NCI-H345 treated with DMSO at 0.1 percent for 48 hours (cell line): ENCODE results near the gene DACH1.

Source experiments
- DNase-seq: peaks from one replicate; lab custom pipeline; 2025; ENCODE audit not compliant: unreplicated experiment; lab: John Stamatoyannopoulos, UW

Gene DACH1

DNA sequence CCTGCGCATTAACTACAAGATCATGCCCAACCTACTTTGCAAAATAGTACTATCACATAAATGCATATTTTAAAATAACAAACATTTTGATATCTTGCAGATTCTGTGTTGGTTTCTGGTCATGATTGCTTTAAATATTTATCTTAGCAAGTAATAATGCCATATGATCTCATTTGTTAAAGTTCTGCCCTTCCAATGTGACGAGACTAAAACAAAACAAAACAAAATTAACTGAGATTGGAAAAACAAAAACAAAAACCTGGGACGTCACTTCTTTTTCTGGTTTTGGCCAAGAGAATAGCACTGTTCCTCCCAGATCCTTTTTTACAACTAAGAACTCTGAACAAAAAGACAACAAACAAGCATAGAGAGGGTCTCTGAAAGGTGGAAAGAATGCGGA, 436.3 kb downstream of the DACH1 start:
- DNase-seq, result no peak

DNA sequence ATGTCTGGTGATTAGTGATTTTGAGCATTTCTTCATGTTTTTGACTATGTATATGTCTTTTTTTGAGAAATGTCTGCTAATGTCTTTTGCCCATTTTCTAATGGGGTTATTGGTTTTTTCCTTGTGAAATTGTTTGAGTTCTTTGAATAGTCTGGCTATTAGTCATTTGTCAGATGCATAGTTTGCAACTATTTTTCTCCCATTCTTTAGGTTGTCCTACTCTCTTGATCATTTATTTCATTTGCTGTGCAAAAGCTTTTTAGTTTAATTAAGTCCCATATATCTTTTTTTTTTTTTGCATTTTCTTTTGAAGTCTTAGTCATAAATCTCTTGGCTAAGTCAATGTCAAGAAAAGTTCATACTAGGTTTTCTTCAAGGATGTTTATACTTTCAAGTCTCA, 449.8 kb downstream of the DACH1 start:
- DNase-seq, result no peak

DNA sequence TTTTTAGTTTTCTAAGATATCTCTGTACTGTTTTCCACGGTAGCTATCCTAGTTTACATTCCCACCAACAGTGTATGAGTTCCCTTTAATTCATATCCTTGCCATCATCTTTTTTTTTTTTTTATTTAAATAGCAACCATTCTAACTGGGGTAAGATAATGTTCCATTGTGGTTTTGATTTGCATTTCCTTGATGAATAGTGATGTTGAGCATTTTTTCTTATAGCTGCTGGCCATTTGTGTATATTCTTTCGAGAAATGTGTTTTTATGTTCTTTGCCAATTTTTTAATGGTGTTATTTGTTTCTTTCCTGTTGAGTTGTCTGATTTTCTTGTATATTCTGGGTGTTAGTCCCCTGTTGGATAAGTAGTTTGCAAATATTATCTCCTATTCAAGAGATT, 454.8 kb downstream of the DACH1 start:
- DNase-seq, result no peak

DNA sequence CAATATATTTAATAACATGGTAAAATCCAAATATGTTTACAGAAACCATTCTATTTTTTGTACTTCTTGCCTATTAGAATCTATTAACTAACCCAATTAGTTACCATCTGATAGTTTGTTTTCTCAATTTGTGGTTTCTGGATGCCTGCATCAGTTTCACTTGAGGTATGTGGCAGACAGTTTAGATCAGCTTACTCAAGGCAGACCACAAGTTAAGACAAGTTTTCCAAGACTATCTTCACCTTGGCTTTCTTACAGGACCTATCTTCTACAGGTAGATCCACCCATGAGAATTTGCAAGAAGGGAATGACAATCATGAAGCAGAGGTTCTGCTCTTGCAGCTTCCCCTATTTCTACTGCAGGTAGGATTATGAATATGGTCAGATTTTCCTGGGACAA, 458.6 kb downstream of the DACH1 start:
- DNase-seq, result no peak

DNA sequence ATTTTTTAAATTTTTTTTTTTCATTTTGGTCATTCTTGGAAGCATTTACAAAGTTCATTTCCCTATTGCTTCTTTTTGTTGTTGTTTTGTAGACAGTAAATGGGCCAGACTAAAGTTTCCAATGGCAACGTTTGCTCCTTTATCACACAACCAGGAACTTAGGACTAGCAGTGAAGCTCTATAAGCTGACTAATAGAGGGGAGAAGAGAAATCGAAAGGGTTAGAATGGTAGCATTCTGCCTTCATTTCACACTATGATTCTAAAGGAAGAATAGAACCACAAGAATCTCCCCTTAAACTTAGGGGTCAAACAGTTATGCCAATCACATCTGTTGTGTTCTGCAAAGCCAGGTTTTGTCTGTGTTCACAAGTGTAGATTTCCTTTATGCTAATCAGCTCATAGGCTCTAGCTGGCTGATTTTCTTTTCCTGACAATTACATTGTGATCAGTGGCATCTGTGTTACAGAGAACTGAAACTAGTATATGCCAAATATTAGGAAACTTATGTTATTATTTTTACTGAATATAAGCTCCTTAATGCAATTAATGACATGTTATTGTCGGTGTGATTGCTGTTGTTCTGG, 467.3 kb downstream of the DACH1 start:
- DNase-seq, result no peak

DNA sequence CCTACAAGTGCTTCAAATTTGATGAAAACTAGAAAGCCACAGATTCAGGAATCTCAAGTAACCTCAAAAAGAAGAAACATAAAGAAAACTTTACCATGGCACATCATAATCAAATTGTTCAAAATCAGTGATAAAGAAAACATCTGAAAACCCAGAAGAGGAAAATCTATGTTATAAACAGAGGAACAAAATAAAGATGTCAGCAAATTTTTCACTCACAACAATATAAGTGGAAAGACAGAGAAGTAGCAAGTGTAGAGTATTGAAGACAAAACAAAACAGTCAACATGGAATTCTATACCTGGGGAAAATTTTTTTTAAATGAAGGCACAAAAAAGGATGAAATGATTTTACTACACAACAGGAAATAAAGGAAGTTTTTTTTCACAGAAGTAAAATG, 470.9 kb downstream of the DACH1 start:
- no peak for DNase-seq

DNA sequence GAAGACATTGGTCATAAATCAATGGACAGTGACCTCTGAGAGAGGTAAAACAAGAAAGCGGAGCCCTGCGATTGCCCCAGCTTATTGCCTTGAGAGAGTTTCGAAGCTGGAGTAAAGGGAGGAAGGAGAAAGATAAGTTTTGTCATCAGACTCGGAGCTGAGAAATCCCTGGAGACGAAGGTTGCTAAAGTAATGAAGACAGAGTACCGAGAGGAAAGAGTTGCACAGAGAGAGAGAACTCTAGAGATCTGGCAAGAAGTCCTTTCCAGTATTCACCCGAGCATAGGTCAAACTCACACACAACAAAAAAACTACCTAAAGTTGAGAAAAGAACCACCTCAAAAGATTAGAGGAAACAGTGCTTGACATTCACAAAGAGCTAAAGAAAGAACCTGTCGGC, 472.0 kb downstream of the DACH1 start:
- DNase-seq, result no peak

DNA sequence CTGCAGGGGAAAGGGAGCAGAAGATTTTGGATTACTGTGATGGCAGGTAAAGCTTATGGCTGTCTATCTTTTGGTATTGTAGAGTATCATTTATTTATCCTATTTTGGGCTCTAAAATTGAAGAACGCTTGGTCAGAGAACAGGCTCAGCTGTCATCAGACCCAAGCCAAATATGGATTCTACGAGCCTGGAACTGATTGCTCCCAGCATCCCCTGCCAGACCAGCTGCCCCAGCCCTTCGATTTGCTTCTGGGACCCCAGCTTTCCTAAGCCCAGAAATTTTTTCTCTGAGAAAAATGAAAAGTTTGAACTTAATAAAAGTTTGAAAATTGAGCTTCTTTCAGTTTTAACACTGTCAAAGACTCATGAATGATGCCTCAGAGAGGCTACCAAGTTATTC, 472.8 kb downstream of the DACH1 start:
- DNase-seq, result no peak
